HG03060 (cell line): ENCODE measurements around the gene LCN6.

ENCODE experiments used
- ATAC-seq: cut with Tn5 transposase; IDR thresholded peaks from one replicate; pipeline ENCODE4 v1.9.1; 2021; ENCODE audit warnings: low read depth, moderate number of reproducible peaks; ENCODE audit not compliant: unreplicated experiment

The LCN6 gene

GRCh38 chr9:136746155-136746490 is 2.2 kb downstream of the LCN6 start:
- ATAC-seq = no peak

GRCh38 chr9:136745389-136746154 is 2.8 kb downstream of the LCN6 start:
- ATAC-seq = no peak

- no peak for ATAC-seq
These were observed 3.6 kb downstream of the LCN6 start for GRCh38 chr9:136744773-136745172.

GRCh38 chr9:136743639-136744211 is 4.6 kb downstream of the LCN6 start:
- ATAC-seq = no peak

- ATAC-seq = no peak
These were observed 5.5 kb downstream of the LCN6 start, which contains the start of gene LCN10 for GRCh38 chr9:136742591-136743391. Gene LCN10 (minus strand): TSS chr9:136742940. CDS start chr9:136742903, 37 bp downstream.

GRCh38 chr9:136741883-136742571 is 6.3 kb downstream of the LCN6 start:
- ATAC-seq = no peak

GRCh38 chr9:136740971-136741882 is 7.1 kb downstream of the LCN6 start:
- ATAC-seq = no peak

- ATAC-seq = no peak
These were observed 7.8 kb downstream of the LCN6 start for GRCh38 chr9:136740491-136740890.

GRCh38 chr9:136740069-136740468 is 8.3 kb downstream of the LCN6 start:
- ATAC-seq = no peak

GRCh38 chr9:136739509-136739908 is 8.8 kb downstream of the LCN6 start:
- ATAC-seq = no peak

- ATAC-seq = no peak
These were observed 9.4 kb downstream of the LCN6 start for GRCh38 chr9:136738960-136739359.

GRCh38 chr9:136735812-136736480 is 12.4 kb downstream of the LCN6 start:
- ATAC-seq = no peak

GRCh38 chr9:136734837-136735496 is 13.4 kb downstream of the LCN6 start:
- no peak for ATAC-seq

GRCh38 chr9:136733611-136734010 is 14.7 kb downstream of the LCN6 start:
- no peak for ATAC-seq

GRCh38 chr9:136732444-136733178 is 15.7 kb downstream of the LCN6 start:
- ATAC-seq = no peak

- no peak for ATAC-seq
These were observed 18.4 kb downstream of the LCN6 start for GRCh38 chr9:136729926-136730325.

GRCh38 chr9:136729144-136729543 is 19.2 kb downstream of the LCN6 start:
- ATAC-seq = no peak

GRCh38 chr9:136728548-136729123 is 19.7 kb downstream of the LCN6 start:
- no peak for ATAC-seq
